Esophagus muscularis mucosa (tissue), 3 donors: Measurements from ENCODE around the gene KDM3B.

ENCODE experiments used
- CTCF ChIP-seq, 3 experiments: fragments of 200-600 bp in 2 of 3; fragments of 450-650 bp in 1 of 3; sonication (generic) in 2 of 3; IDR thresholded peaks; one replicate each; pipeline ENCODE4 v1.5.1; 2017 to 2019; ENCODE audit warnings: antibody characterized with exemption in 3 of 3, mild to moderate bottlenecking in 2 of 3, moderate library complexity in 1 of 3
- POLR2A ChIP-seq: fragments of 450-650 bp; IDR thresholded peaks from one replicate; pipeline ENCODE4 v1.6.1; 2017; ENCODE audit warnings: antibody characterized with exemption, moderate library complexity, mild to moderate bottlenecking, low read depth
- POLR2AphosphoS5 ChIP-seq, 2 donors: sonication (generic); formaldehyde crosslinking; IDR thresholded peaks; one replicate each; pipeline ENCODE4 v1.6.1; 2017; ENCODE audit warnings: antibody characterized with exemption in 2 of 2

DNA sequence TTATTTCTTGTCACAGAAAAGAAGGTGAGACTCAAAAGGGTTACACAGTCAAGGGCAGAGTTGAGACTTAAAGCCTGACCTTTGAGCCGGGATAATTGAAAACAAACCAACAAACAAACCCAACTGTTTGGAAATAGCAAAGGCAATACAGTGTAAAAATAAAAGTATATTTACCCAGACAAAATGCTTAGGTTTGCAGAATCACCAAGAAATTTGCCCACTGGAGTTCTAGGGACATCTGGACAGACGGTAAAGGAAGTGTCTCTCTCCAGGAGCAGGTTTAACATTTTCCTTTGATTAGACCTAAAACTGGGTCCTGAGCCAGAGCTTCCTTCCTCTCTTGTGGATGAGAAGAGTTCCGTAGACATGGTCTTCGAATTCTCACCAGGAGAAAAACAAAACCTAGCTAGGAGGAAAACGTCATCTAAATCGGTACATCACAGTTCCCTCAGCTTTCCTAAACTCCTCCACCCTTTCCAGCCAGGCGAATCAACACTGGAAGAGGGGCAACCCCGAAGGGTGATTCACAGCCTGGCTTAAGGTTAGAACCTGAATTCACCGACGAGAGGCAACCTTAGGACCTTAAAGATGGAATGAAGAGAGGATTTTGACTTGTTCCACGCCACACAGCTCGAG is 21.6 kb upstream of the KDM3B start:
- TF ChIP-seq POLR2AphosphoS5 (IDR thresholded peaks at IDR 0.05) (no peak), CTCF (IDR thresholded peaks at IDR 0.05) (no peak), POLR2A (no peak)
